ENCODE results near the gene NEK6. TPM values are rescaled to one million over a fixed set of nuclear protein-coding genes. Genes with fewer than 3 reads are reported as not detected.

The NEK6 gene
- total RNA-seq, 2 donors from 2014 or later: 50.7 to 77.7 TPM

DNA sequence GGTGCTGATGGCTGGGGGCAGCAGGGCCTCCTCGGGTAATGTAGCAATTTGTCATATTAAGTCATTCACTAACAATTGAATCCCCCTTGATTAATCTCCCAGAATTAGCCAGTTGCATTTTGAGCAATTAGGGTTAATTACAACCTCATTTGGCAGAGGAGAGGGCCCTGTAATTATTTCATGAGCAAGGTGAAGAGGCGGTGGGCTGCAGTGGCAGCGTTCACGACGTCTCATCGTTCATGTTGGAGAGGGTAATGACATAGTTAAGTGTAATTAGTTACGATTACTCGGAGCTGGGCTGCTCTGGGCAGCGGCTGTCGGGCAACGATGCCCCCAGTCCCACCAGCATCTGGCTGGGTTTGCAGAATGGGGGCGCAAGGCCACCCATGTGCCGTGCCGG, 46.0 kb downstream of the NEK6 start:
- ATAC-seq (no peak), DNase-seq (no peak)
- intact Hi-C loops (cut with DNase I, micrococcal nuclease): no loop called here

DNA sequence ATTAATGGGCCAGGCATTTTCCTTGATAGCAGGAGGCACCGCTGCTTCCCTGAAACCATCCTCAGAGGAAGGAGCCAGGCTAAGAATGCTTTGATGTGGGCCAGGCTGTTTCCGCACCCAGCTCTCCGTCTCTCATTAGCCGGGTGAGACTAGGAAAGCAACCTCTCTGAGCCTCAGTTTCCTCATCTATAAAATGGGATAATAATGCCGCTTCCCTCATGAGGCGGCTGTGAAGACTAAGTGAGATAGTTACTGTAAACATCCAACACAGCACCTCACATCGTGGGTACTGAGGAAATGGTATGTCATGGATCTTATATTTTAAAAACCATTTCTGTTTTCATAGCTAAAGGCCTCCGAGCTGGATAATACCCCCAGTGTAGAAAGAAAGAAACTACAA, 46.5 kb downstream of the NEK6 start:
- DNase-seq (no peak), ATAC-seq (no peak)
- intact Hi-C loops (cut with DNase I, micrococcal nuclease): no loop called here

DNA sequence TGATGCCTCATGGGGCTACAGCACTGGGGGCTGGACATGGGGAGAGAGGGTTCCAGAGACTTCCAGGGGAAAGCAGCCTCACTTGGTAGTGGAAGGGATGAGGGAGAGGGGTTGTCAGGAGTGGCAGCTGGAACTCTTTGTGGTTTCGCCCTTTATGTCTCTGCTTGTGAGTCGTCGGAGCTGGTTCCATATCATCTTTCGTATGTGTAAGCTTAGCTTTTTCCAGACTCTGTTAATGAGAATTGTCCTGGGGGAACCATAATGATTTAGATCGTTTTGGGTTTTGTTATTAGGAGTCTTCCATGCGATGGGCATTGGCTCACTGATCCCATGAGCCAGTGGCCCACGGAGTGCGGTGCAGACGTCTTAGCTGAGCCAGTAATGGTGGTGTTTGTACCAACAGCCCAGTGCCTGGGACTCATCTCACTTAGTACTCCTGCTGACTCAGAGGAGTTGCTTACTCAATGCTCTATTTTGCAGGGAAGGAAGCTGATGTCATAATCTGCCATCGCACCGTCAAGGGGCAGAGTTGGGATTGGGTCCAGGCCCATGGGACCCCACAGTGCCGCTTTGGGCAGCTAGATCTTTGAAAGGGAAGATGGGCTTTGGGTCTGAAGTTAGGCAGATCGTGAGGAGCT, 48.5 kb downstream of the NEK6 start:
- intact Hi-C loops (cut with DNase I, micrococcal nuclease): no loop called here
- ATAC-seq (no peak), DNase-seq (no peak)

DNA sequence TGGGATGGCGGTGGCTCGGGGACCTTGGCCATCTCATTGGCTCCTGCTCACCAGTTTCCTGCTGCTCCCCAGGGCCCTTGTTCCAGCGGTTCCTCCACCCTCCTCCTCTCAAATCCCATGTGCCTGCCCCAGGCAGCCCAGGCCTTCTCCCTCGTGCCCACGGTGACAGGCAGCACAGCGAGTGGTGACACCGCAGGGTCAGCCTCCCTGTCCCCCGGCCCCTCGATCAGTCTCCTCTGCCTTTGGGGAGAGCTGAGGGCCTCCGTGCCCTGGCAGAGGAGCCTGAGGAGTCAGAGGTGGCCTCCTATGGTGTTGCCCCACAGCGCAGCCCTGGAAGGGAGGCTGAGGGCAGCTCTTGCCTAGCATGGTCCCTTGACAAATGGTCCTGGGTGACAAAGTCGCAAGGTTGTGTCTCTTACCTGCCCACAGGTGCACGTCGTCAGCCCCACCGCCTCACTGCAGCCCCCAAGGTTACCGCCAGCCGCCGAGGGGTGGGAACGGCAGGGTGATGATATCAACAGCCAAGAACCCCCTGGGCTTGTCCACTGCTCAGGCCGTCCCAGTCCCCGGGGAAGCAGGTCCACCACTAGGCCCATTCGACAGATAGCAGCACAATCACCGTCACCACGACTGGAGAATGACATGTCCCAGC, 49.8 kb downstream of the NEK6 start:
- no peak for ATAC-seq
- DNase-seq: no peak
- intact Hi-C loops (cut with DNase I, micrococcal nuclease): no loop called here

DNA sequence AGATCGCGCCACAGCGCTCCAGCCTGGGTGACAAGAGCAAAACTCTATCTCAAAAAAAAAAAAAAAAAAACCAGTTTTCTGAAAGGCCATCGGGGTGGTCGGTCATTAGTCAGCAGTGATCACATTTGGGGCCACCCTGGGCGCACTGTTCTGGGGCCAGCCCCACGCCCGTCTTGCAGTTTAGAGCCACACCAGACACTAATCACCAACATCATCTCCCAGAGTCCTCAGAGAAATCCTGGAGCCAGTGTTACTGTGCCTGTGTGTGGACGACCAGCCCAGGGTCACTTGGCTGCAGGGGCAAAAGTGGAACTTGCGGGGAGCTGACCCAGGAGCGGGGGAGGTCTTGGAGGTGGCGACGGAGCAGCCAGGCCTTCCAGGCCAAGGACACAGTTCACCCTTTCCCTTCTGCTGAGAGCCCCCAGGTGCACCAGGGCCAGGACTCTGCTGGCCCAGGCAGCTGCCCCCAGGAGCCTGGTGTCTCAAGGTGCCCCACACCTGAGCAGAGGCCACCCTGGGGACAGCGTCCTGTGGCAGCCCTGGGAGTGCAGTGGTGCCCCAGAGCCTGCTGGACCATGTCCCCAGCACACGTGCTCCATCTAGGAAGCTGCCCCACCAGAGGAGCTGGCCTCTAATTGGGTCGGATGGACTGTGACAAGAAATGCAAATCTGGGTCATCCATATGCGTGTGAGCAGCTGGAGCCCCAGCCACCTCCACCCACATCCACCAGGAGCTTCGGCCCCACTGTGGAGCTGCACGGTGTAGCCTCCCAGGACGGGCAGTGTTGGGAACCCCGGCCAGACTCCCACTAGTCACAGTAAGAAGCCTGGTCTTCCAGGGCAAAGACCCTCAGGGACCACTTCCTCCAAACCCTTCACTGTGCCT, 51.1 kb downstream of the NEK6 start:
- ATAC-seq: no peak
- intact Hi-C loops (cut with DNase I, micrococcal nuclease): no loop called here
- DNase-seq: no peak

DNA sequence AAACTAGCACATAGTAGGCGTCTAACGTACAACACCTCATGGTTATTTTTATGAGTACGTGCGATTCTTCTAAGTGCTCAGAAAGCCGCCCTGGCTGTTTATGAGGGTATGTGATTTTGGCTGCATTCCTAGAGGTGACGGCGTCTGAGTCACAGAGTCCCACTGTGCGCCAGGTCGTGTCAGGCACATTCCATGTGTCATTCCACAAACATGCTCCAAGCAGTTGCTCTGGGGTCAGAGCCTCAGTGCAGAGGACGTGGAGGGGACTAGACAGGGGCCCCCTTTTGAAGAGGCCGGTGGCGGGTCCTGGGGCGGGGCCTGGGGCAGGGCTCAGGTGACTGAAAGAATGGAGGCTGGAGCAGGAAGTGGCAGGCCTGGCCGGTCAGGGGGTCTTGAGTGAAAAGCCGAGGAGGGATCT, 51.9 kb downstream of the NEK6 start:
- ATAC-seq (no peak), DNase-seq (no peak)
- intact Hi-C loops (cut with DNase I, micrococcal nuclease): no loop called here

DNA sequence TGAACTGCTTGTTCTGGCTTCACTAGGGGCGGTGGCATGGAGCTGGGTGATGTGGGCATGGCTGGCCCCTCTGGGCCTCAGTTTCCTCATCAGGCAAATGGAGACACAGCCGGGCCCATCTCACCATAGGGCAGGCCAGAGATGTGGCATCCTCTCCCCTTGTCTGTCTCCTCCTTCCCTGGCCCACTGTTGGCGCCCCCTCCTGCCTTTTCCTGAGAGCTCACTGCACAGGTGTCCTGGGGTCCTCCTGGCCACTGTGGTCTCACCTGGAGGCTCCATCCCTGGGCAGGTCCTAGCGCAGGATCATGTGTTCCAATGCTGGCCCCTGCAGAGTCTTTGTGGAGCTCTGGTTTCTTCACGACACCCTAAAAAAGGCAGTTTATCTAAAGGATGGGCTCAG, 53.5 kb downstream of the NEK6 start:
- intact Hi-C loops (cut with DNase I, micrococcal nuclease): no loop called here
- DNase-seq (no peak), ATAC-seq (no peak)

DNA sequence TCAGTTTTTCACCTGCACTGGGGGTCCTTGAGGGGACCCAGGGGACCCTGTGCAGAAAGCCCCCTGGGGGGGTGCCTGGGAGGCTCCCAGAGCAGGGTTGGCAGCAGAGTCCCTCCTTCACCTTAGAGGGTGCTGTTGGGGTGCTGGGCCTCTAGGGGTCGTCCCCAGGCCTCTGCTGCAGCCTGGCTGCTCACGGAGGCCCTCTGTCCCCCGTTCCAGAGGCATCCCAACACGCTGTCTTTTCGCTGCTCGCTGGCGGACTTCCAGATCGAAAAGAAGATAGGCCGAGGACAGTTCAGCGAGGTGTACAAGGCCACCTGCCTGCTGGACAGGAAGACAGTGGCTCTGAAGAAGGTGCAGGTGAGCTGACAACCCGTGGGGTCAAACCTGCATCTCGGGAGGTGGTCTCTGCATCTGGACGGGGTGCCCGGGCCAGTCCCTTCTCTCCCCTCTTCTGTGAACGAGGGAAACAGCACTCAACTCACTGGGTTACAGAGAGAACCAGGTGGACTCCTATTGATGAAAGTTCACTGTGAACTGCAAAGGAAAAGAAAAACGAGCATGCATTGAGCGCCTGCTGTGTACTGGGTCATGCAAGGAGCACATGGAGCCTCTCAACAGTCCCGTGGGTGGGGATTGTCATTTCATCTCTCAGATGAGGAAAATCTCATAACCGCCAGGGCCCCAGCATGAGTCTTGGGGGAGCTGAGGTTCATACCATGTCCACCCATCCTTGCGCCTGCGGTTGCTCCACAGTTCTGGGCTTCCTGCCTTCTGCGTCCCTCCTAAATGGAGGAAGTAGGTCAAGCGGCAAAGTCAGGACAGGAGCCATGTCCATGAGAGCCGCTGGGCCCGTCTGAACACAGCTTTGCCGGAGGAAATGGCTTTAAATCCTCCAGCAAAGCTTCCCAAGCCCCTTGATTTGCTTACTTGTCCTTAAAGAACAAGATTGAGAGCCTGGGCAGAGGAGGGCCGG, 54.8 kb downstream of the NEK6 start:
- intact Hi-C loops (cut with DNase I, micrococcal nuclease): no loop called here
- no peak for ATAC-seq
- no peak for DNase-seq

DNA sequence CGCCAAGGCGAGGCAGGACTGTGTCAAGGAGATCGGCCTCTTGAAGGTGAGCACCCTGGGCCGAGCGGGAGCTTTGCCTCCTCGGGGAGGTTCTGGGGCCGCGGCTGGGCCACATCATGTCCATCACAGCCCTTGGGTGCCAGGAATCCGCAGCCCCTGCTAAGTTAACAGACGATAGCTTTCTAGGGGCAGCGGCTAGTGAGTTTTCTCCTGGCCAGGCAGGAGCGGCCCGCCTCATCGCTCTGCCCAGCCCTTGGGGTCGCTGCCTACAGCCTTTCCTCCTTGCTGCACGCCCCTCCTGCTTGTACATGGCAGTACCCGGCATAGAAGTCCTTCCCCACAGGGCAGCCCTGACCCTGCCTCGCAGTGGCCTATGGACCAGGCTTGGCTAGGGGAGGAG, 56.2 kb downstream of the NEK6 start:
- ATAC-seq: no peak
- DNase-seq: no peak
- intact Hi-C loops (cut with DNase I, micrococcal nuclease): no loop called here

DNA sequence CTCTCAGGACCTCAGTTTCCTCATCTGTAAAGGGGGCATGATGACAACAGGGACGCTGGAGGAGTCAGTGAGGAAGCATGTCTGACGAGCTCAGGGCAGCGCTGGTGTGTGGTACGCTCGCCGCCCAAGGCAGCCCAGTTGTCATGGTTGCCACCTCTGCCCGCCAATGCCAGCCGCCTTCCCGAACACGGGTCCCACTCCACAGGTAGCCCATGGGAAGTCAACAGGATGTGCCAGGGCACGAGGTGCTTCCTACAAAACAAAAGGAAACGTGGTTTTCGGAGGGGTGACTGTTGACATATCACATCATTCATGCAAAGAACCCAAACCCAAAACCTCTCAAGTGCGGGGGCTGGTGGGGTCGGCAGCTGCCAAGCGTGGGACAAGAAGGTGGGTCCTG, 58.1 kb downstream of the NEK6 start:
- no peak for DNase-seq
- ATAC-seq: no peak
- intact Hi-C loops (cut with DNase I, micrococcal nuclease): no loop called here

DNA sequence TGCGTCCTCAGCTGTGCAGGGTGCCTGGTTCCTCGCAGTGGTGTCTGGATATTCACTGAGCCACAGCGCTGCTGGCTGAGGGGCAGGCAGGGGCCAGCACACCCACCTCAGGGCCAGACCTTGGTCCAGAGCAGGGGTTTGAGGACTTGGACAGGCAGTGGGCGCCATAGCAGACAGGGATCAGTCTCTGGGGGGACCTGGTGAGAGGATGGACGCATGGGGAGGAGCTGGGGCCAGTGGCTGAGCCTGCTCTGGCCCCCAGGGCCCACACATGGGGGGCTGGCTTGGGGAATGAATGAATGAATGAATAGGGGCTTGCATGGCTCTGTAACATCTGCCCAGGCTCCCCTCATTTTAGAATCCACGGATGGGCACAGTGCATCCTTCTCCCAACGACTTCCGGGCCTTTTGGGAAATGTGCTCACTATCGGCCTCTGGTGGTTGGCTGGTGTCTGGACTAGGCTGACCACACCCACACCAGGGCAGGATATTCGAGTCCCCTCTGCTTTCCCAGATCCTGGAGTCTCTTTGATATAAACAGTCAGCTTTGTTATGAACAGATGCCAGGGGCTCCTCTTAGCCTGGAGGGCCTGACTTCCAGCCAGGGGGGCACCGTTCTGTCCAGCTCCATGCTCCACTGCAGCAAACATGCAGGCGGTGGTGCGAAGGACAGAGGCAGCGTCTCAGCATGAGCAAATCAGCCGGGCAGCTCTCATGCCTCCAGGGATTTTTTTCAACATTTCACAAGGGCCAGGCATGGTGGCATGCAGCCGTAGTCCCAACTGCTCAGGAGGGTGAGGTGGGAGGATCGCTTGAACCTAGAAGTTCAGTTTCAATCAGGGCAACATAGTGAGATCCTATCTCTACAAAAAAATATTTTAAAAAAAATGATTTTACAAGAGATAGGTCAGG, 62.6 kb downstream of the NEK6 start:
- ATAC-seq: peak; percentile 88
- peak; percentile 51 to 80 for DNase-seq
- intact Hi-C loops (cut with DNase I, micrococcal nuclease): loop anchor here (5.0 to 10.0 kb wide), 2 partner anchors 186 to 188 kb away; no protein-coding TSS in a partner anchor

DNA sequence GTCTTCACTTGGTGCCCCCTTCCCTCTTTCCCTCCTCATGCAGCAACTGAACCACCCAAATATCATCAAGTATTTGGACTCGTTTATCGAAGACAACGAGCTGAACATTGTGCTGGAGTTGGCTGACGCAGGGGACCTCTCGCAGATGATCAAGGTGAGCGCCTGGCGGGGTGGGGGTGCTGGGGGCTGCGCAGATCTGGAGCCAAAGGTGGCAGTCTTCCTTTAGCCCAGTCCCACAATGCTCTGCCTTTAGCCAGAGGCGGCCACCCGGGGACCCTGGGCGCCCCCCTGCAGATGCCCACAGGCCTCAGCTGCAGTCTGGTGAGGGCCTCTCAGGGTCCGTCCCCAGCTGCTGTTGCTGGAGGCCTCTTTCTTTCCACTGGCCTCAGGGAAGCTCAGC, 63.7 kb downstream of the NEK6 start:
- ATAC-seq: no peak
- DNase-seq: no peak
- intact Hi-C loops (cut with DNase I, micrococcal nuclease): loop anchor here (5.0 to 10.0 kb wide), 2 partner anchors 187 to 189 kb away; no protein-coding TSS in a partner anchor

DNA sequence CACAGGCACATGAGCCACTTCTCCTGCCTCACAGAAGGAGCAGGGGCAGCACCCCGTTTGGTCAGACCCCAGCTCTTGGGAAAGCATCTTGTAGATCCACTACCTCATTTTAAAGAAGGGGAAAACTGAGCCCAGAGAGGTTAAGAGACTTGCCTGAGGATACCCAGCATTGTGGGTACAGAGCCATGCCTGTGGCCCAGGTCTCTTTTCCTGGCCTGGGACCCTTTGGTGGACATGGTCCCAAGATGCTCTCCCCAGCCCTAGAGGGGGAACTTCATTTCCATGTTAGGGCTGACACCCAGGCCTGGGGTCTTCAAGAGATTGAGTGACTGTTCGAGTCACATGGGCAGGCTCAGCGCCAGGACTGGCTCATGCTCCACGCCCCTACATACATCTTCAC, 64.2 kb downstream of the NEK6 start:
- no peak for ATAC-seq
- intact Hi-C loops (cut with DNase I, micrococcal nuclease): loop anchor here (5.0 to 10.0 kb wide), 2 partner anchors 187 to 190 kb away; no protein-coding TSS in a partner anchor
- DNase-seq: no peak

DNA sequence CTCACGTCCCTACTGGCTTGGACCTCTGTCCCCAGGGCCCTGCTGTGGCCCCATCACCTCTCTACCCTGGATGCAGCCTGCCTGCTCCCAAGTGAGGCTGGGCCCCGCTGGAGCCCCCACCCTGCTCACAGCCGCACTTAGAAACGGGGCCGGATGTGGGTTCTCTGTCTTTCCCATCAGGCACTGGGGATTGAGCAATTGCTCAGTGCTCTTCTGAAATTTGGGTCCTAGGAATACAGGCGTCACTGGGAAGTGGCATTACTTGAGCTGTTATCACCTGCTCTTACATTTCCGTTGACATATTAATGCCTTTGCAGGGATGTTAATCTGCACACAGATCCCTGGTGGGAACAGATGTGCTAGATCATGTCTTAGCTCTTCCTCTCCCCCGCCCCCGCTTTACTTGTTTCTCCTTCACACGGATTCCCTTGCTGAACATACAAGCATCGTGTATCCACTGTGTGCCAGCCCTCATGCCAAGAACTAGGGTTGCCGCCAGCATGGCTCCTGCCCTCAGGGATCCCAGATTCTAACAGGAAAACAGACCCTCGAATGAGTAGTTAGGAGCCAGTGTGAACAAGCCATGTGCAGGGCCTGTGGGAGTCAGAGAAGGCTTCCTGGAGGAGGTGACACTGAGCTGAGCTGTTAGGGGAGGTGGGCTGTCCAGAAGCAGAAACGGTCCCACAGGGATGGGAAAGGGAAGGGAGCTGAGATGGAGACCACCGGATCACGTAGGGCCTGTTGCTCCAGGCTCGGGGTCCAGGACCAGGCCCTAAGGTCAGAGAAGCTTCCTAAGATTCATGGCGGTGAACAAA, 65.1 kb downstream of the NEK6 start:
- ATAC-seq: no peak
- intact Hi-C loops (cut with DNase I, micrococcal nuclease): loop anchor here (5.0 to 10.0 kb wide), 2 partner anchors 188 to 191 kb away; no protein-coding TSS in a partner anchor

DNA sequence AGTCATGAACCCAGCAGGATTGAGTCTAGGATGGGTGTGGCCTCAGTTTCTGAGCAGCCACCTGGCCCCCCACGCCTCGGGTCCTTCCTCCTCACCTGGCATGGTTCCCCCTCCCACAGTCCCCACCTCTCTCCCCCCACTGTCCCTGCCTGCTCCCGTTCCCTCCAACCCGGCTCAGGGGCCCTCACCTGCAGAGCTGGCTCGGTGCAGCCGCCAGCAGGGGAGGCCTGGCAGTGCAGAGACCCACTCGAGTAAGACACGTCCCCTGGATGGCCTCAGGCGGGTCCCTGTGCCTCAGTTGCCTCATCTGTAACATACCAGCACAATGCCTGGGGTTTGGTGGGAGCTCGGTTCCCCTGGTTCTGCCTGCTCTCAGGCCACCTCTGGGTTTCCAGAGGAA, 66.2 kb downstream of the NEK6 start:
- intact Hi-C loops (cut with DNase I, micrococcal nuclease): loop anchor here (5.0 to 10.0 kb wide), 2 partner anchors 189 to 192 kb away; no protein-coding TSS in a partner anchor
- DNase-seq: no peak
- no peak for ATAC-seq

More for the DNA sequence above, 65.1 kb downstream of the NEK6 start:
- no peak for DNase-seq

DNA sequence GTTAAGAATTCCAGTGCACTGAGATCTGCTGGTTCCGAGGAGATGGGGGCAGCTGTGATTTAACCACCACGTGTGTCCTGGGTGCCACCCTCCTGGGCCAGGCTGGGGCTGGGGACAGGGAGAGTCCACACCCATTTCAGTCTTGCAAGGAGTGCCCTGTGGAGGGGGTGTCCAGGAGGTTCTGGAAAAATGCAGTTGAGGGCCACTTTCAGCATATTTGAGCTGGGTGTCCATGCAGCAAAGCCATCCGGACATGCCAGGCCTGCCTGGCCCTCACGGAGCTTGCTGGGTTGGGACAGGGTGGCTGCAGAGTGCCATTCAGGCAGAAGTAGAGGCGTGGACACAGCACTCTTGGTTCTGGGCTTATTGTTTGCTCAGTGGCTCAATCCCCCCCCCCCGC, 68.1 kb downstream of the NEK6 start:
- ATAC-seq (no peak), DNase-seq (no peak)
- intact Hi-C loops (cut with DNase I, micrococcal nuclease): loop anchor here in 1 of 2 donors (10.0 kb wide), 1 partner anchor 191 kb away; no protein-coding TSS in a partner anchor

Measured in left colon (tissue), 2 donors.